Stimulated activated CD4-positive, alpha-beta T cell treated with anti-CD3 and anti-CD28 coated beads, Interleukin-12 subunit alpha, Interleukin-12 subunit beta, amount 100 ng/mL, for 48 hours (primary cell): ENCODE measurements around the gene FOXB1.
A peak's percentile ranks its signal among the peaks of the same experiment; 100 is the strongest.

ENCODE experiments used
- DNase-seq, 3 donors: peaks; one replicate each; pipeline ENCODE4 v3.0.0-alpha.2; 2020; ENCODE audit warnings: low read depth in 2 of 3, low spot score in 1 of 3

FOXB1 gene

GRCh38 chr15:59998950-59999611, 5.0 kb upstream of the FOXB1 start:
- DNase-seq = no peak

- no peak for DNase-seq
Measured at GRCh38 chr15:59999612-60000112, 4.4 kb upstream of the FOXB1 start.

- DNase-seq = no peak
Measured at GRCh38 chr15:60000113-60000823, 3.8 kb upstream of the FOXB1 start.

- no peak for DNase-seq
Measured at GRCh38 chr15:60000824-60001609, 3.1 kb upstream of the FOXB1 start.

- no peak for DNase-seq
Measured at GRCh38 chr15:60001610-60002527, 2.2 kb upstream of the FOXB1 start.

GRCh38 chr15:60002528-60003218, 1.4 kb upstream of the FOXB1 start:
- no peak for DNase-seq

- no peak for DNase-seq
Measured at GRCh38 chr15:60003243-60004008, 685 bp upstream of the FOXB1 start.

- DNase-seq = no peak
Measured at GRCh38 chr15:60004846-60005351, 788 bp downstream of the FOXB1 start.

- no peak for DNase-seq
Measured at GRCh38 chr15:60005352-60006202, 1.5 kb downstream of the FOXB1 start.

- DNase-seq = peak in 2 of 3 donors; percentile 44 to 45
Measured at GRCh38 chr15:60006203-60006862, 2.2 kb downstream of the FOXB1 start.

- no peak for DNase-seq
Measured at GRCh38 chr15:60006873-60007272, 2.8 kb downstream of the FOXB1 start.

GRCh38 chr15:60009124-60009960, 5.2 kb downstream of the FOXB1 start:
- DNase-seq = no peak

- DNase-seq = no peak
Measured at GRCh38 chr15:60009980-60010732, 6.0 kb downstream of the FOXB1 start.

- DNase-seq = no peak
Measured at GRCh38 chr15:60010858-60011257, 6.7 kb downstream of the FOXB1 start.

GRCh38 chr15:60012695-60013094, 8.6 kb downstream of the FOXB1 start:
- DNase-seq = no peak
